GM21447 (cell line): ENCODE measurements around the gene NBPF14.
"Not testable (repeated sequence)": the region's sequence is repeated elsewhere in the genome, so short reads cannot be mapped to it uniquely, and the experiment has no call there.

ENCODE experiments used
- ATAC-seq: cut with Tn5 transposase; IDR thresholded peaks from one replicate; pipeline ENCODE4 v1.9.1; 2021; ENCODE audit not compliant: unreplicated experiment

Gene NBPF14

GRCh38 chr1:148595911-148596310 lies at the start of gene NBPF14:
Gene NBPF14, minus strand, starts transcription at chr1:148596011. Its CDS starts 294 bp downstream, at chr1:148595717.
- not testable (repeated sequence) for ATAC-seq

GRCh38 chr1:148625451-148625850 lies 29.6 kb upstream of the NBPF14 start:
- not testable (repeated sequence) for ATAC-seq

GRCh38 chr1:148618216-148618615 lies 22.4 kb upstream of the NBPF14 start:
- not testable (repeated sequence) for ATAC-seq

- ATAC-seq, result not testable (repeated sequence)
Observed at GRCh38 chr1:148605266-148605665, 9.5 kb upstream of the NBPF14 start.

GRCh38 chr1:148595360-148595759 lies 451 bp downstream of the NBPF14 start:
- ATAC-seq, result not testable (repeated sequence)

GRCh38 chr1:148591098-148591497 lies 4.7 kb downstream of the NBPF14 start:
- not testable (repeated sequence) for ATAC-seq

- ATAC-seq, result not testable (repeated sequence)
Observed at GRCh38 chr1:148532158-148532557, 63.7 kb downstream of the NBPF14 start.

- ATAC-seq, result not testable (repeated sequence)
Observed at GRCh38 chr1:148529101-148529567, 66.7 kb downstream of the NBPF14 start.

GRCh38 chr1:148528591-148528990 lies 67.2 kb downstream of the NBPF14 start:
- not testable (repeated sequence) for ATAC-seq

GRCh38 chr1:148526587-148526986 lies 69.2 kb downstream of the NBPF14 start:
- ATAC-seq, result not testable (repeated sequence)

GRCh38 chr1:148523205-148524144 lies 72.3 kb downstream of the NBPF14 start:
- peak; percentile 3 for ATAC-seq

GRCh38 chr1:148522561-148523204 lies 73.1 kb downstream of the NBPF14 start:
- ATAC-seq, result peak; percentile 73

- ATAC-seq, result peak; percentile 49
Observed at GRCh38 chr1:148522072-148522471, 73.7 kb downstream of the NBPF14 start.

- not testable (repeated sequence) for ATAC-seq
Observed at GRCh38 chr1:148514310-148514709, 81.5 kb downstream of the NBPF14 start.

- ATAC-seq, result not testable (repeated sequence)
Observed at GRCh38 chr1:148512571-148513184, 83.1 kb downstream of the NBPF14 start.

- ATAC-seq, result not testable (repeated sequence)
Observed at GRCh38 chr1:148493933-148494332, 101.9 kb downstream of the NBPF14 start.

- ATAC-seq, result not testable (repeated sequence)
Observed at GRCh38 chr1:148483029-148483428, 112.8 kb downstream of the NBPF14 start, which contains the start of gene PPIAL4G. Gene PPIAL4G, minus strand, starts transcription at chr1:148483302. Its CDS starts 50 bp downstream, at chr1:148483252.
